Fibroblast of lung (primary cell): ENCODE data around the gene DENND1A. TPM values are rescaled to one million over a fixed set of nuclear protein-coding genes. Genes with fewer than 3 reads are reported as not detected.

Experiments used
- DNase-seq, 2 donors: peaks; one replicate each; pipeline versions ENCODE4 v3.0.0 to v3.0.0-alpha.2; 2010; ENCODE audit warnings: low read depth in 2 of 2
- H2AFZ ChIP-seq: 2 replicates; pipeline ENCODE4 v1.5.1; 2012; ENCODE audit warnings: low read length, control low read depth, inconsistent platforms
- H3K27ac ChIP-seq: 2 replicates; pipeline ENCODE4 v1.5.1; 2011; ENCODE audit warnings: low read length, control low read depth; ENCODE audit not compliant: insufficient read depth
- H3K27me3 ChIP-seq: 2 replicates; pipeline ENCODE4 v1.5.1; 2011; ENCODE audit warnings: mild to moderate bottlenecking, low read length; ENCODE audit not compliant: control insufficient read depth, insufficient read depth
- H3K36me3 ChIP-seq: 2 replicates; pipeline ENCODE4 v1.5.1; 2011; ENCODE audit warnings: low read length; ENCODE audit not compliant: control insufficient read depth, insufficient read depth
- H3K4me1 ChIP-seq: 2 replicates; pipeline ENCODE4 v1.5.1; 2011; ENCODE audit warnings: low read length; ENCODE audit not compliant: control insufficient read depth, insufficient read depth; ENCODE audit errors: extremely low read depth
- H3K4me2 ChIP-seq: 2 replicates; pipeline ENCODE4 v1.5.1; 2011; ENCODE audit warnings: low read length, control low read depth; ENCODE audit not compliant: insufficient read depth; ENCODE audit errors: extremely low read depth
- H3K4me3 ChIP-seq, 4 experiments: fragments of 200-600 bp in 1 of 4; sonication (generic) in 1 of 4; replicated peaks in 1 of 4; 2 replicates each; pipeline ENCODE4 v1.5.1; 2011 to 2016; ENCODE audit warnings: low read length in 4 of 4, low read depth in 3 of 4, mild to moderate bottlenecking in 3 of 4, control low read depth in 2 of 4, inconsistent platforms in 1 of 4, mixed read lengths in 1 of 4; ENCODE audit not compliant: insufficient read depth in 1 of 4; ENCODE audit errors: control extremely low read depth in 1 of 4
- H3K79me2 ChIP-seq: 2 replicates; pipeline ENCODE4 v1.5.1; 2012; ENCODE audit warnings: mild to moderate bottlenecking, low read length, inconsistent platforms; ENCODE audit not compliant: control insufficient read depth, insufficient read depth
- H3K9ac ChIP-seq: 2 replicates; pipeline ENCODE4 v1.5.1; 2011; ENCODE audit warnings: mild to moderate bottlenecking, low read length, control low read depth; ENCODE audit not compliant: insufficient read depth
- H3K9me3 ChIP-seq: 2 replicates; pipeline ENCODE4 v1.5.1; 2012; ENCODE audit warnings: low read depth, low read length; ENCODE audit not compliant: control insufficient read depth, insufficient read depth
- H4K20me1 ChIP-seq: 2 replicates; pipeline ENCODE4 v1.5.1; 2011; ENCODE audit warnings: low read length; ENCODE audit not compliant: control insufficient read depth, insufficient read depth; ENCODE audit errors: extremely low read depth
- EZH2 ChIP-seq: IDR thresholded peaks from 2 replicates; pipeline ENCODE4 v1.5.1; 2012; ENCODE audit warnings: low read length, control low read depth, mild to moderate bottlenecking; ENCODE audit errors: missing control alignments
- polyA plus RNA-seq, 2 donors: library from polyadenylated mRNA; depleted of rRNA in 1 of 2; stranded (reverse) in 1 of 2; unstranded in 1 of 2; fragments of >200 nt; gene quantifications; 2 replicates each; pipeline ENCODE4 v1.2.1, GENCODE V29; 2011 to 2012; ENCODE audit warnings: missing spikeins in 1 of 2
- total RNA-seq: library from RNA; depleted of rRNA; stranded (reverse); fragments of >200 nt; gene quantifications from 2 replicates; pipeline ENCODE4 v1.2.1, GENCODE V29; 2014
- TF ChIP-seq, protein P1 (sequence below), 2 donors: IDR thresholded peaks in 1 of 2; conservative IDR thresholded peaks in 1 of 2; 1 replicate in 1 of 2; 2 replicates in 1 of 2; pipeline ENCODE4 v1.5.1; 2011 to 2012; ENCODE audit warnings: low read length in 2 of 2, control low read depth in 1 of 2, inconsistent platforms in 1 of 2, low read depth in 1 of 2, mild to moderate bottlenecking in 1 of 2

DENND1A gene
- total and polyA plus RNA-seq, 2 donors (not counting 1 experiment from before 2014, with no cell fraction given), result 13.0 to 18.3 TPM

GRCh38 chr9:123441769-123442168 is 488.2 kb downstream of the DENND1A start:
- Histone ChIP-seq H2AFZ (no peak overlapping the region), H3K9ac (no peak overlapping the region)
- TF ChIP-seq EZH2, result no peak
- TF ChIP-seq, protein P1, sequence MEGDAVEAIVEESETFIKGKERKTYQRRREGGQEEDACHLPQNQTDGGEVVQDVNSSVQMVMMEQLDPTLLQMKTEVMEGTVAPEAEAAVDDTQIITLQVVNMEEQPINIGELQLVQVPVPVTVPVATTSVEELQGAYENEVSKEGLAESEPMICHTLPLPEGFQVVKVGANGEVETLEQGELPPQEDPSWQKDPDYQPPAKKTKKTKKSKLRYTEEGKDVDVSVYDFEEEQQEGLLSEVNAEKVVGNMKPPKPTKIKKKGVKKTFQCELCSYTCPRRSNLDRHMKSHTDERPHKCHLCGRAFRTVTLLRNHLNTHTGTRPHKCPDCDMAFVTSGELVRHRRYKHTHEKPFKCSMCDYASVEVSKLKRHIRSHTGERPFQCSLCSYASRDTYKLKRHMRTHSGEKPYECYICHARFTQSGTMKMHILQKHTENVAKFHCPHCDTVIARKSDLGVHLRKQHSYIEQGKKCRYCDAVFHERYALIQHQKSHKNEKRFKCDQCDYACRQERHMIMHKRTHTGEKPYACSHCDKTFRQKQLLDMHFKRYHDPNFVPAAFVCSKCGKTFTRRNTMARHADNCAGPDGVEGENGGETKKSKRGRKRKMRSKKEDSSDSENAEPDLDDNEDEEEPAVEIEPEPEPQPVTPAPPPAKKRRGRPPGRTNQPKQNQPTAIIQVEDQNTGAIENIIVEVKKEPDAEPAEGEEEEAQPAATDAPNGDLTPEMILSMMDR (conservative IDR thresholded peaks at IDR 0.05 in 1 of 2, IDR thresholded peaks at IDR 0.05 in 1 of 2; ENCODE audit: low read depth in 1 of 2, low read length in 2 of 2), result no peak

DNA sequence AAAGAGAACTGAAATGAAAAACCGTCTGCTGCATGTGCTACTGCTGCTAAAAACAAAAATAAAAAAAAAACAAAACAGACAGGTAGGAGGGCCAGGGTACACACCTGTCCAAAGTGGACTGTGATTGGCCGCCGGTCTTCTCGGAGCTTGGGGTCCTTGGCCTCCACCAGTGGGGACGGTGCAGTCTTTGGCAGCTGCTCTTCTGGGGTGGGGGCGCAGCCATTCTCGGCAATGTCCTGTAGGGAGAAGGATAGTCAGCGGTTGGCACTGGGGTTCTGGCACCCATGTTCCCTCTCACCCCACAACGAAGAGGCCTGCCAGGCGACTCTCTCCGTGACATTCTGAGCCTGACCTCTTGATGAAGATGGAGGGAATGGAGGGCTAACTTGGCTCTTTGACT is 489.7 kb downstream of the DENND1A start:
- H3K79me2 ChIP-seq, result no peaks in the 10 kb centered on the region
- no peak overlapping the region for H3K27ac ChIP-seq
- no peak overlapping the region for H3K4me2 ChIP-seq
- no peak for DNase-seq
- TF ChIP-seq EZH2, result no peak
- TF ChIP-seq, protein P1 (conservative IDR thresholded peaks at IDR 0.05 in 1 of 2, IDR thresholded peaks at IDR 0.05 in 1 of 2; ENCODE audit: low read depth in 1 of 2, low read length in 2 of 2), result no peak
- H3K4me3 ChIP-seq, result no peak overlapping the region
- H3K9me3 ChIP-seq, result no peaks in the 10 kb centered on the region
- H2AFZ ChIP-seq, result no peak overlapping the region
- H3K27me3 ChIP-seq, result no peaks in the 10 kb centered on the region
- H3K4me1 ChIP-seq, result no peaks in the 10 kb centered on the region
- no peaks in the 10 kb centered on the region for H4K20me1 ChIP-seq
- no peaks in the 10 kb centered on the region for H3K36me3 ChIP-seq
- no peak overlapping the region for H3K9ac ChIP-seq

More at GRCh38 chr9:123441769-123442168, 488.2 kb downstream of the DENND1A start:
- no peak overlapping the region for H3K4me3 ChIP-seq
- H3K36me3 ChIP-seq, result no peaks in the 10 kb centered on the region
- H3K27me3 ChIP-seq, result no peaks in the 10 kb centered on the region
- no peak overlapping the region for H3K4me2 ChIP-seq
- no peaks in the 10 kb centered on the region for H4K20me1 ChIP-seq
- no peaks in the 10 kb centered on the region for H3K4me1 ChIP-seq
- H3K79me2 ChIP-seq, result no peaks in the 10 kb centered on the region
- no peaks in the 10 kb centered on the region for H3K9me3 ChIP-seq
- no peak for DNase-seq
- no peak overlapping the region for H3K27ac ChIP-seq

DNA sequence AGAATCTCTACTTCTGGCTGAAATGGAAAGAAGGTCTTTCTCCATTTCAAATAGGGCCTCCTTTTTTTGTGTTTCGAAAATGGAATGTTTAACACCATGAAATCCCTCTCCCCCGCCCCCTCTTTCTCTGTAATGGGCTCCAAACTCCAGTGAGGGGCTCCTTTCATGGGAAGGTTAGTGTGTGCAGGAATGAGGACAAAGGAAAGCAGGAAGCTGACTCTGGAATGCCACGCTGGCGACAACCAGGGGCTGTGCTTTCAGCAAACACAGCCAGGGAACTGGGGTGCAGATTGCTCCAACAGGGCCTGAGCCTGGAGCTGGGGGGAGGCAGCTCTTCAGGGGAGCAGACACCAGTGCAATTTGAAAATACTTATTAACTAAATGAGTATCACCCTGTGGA is 491.1 kb downstream of the DENND1A start:
- Histone ChIP-seq H3K9me3 (no peaks in the 10 kb centered on the region), H3K9ac (no peak overlapping the region), H3K4me3 (no peak overlapping the region), H3K27me3 (no peaks in the 10 kb centered on the region), H4K20me1 (no peaks in the 10 kb centered on the region), H3K27ac (no peak overlapping the region), H3K4me1 (no peaks in the 10 kb centered on the region), H3K79me2 (no peaks in the 10 kb centered on the region), H2AFZ (no peak overlapping the region), H3K4me2 (no peak overlapping the region), H3K36me3 (no peaks in the 10 kb centered on the region)
- DNase-seq, result peak in 1 of 2 donors; percentile 17
- TF ChIP-seq, protein P1 (conservative IDR thresholded peaks at IDR 0.05 in 1 of 2, IDR thresholded peaks at IDR 0.05 in 1 of 2; ENCODE audit: low read depth in 1 of 2, low read length in 2 of 2), result no peak
- no peak for TF ChIP-seq EZH2
